ENCODE measurements around the gene KRTAP1-3. TPM values are rescaled to one million over a fixed set of nuclear protein-coding genes. Genes with fewer than 3 reads are reported as not detected.

KRTAP1-3 gene
- total RNA-seq, 1 experiment from 2014 or later, result not detected

GRCh38 chr17:41020336-41020735, 14.3 kb downstream of the KRTAP1-3 start:
- Histone ChIP-seq H3K4me3 (no peak overlapping the region), H3K27me3 (ENCODE audit: insufficient read depth, low read depth) (no peaks in the 10 kb centered on the region), H3F3A (ENCODE audit: insufficient read depth, low read depth) (peaks cover 19% of the 10 kb centered on the region), H2AFZ (no peak overlapping the region), H4K20me1 (ENCODE audit: insufficient read depth) (no peaks in the 10 kb centered on the region), H3K79me2 (ENCODE audit: low read depth) (no peaks in the 10 kb centered on the region), H3K4me2 (peak overlapping the region; percentile 5), H3K36me3 (ENCODE audit: low read depth) (no peaks in the 10 kb centered on the region), H3K4me1 (replicated peaks; ENCODE audit: insufficient read depth) (peaks cover 30% of the 10 kb centered on the region), H3K9me2 (ENCODE audit: insufficient read depth) (no peaks in the 10 kb centered on the region), H3K9me3 (ENCODE audit: insufficient read depth, low read depth) (peaks cover 13% of the 10 kb centered on the region; the same call in 1 of the 2 replicates), H3K27ac (peak overlapping the region; percentile 46; the same call in 1 of the 2 replicates)
- ChIA-PET CTCF (interaction anchor here (0.7 kb wide), 1 partner anchor 32 kb away, joined by 3 read pairs; no protein-coding TSS in a partner anchor), POLR2A (ENCODE audit: unreplicated experiment) (interaction anchor here (0.5 to 0.7 kb wide), 2 partner anchors 16 to 484 kb away, joined by 3 read pairs; no protein-coding TSS in a partner anchor)
- TF ChIP-seq CTCF (conservative IDR thresholded peaks at IDR 0.05) (no peak), EZH2 (IDR thresholded peaks at IDR 0.05; ENCODE audit: low read depth) (no peak)
- intact Hi-C loops (cut with micrococcal nuclease; ENCODE audit: unreplicated experiment), result loop anchor here (2.0 kb wide), 1 partner anchor 62 kb away; no protein-coding TSS in a partner anchor
- no TSS peak for BruUV-seq (replicated peaks)
- DNase-seq, result peak; percentile 34 to 90

GRCh38 chr17:41019415-41019814, 15.3 kb downstream of the KRTAP1-3 start:
- H3K4me2 ChIP-seq, result no peak overlapping the region
- ChIA-PET POLR2A (ENCODE audit: unreplicated experiment) (no interaction called here), CTCF (no interaction called here)
- no peak overlapping the region for H3K4me3 ChIP-seq
- no peak for DNase-seq
- no peaks in the 10 kb centered on the region for H3K9me2 ChIP-seq (ENCODE audit: insufficient read depth)
- no peaks in the 10 kb centered on the region for H3K79me2 ChIP-seq (ENCODE audit: low read depth)
- no peaks in the 10 kb centered on the region for H3K27me3 ChIP-seq (ENCODE audit: insufficient read depth, low read depth)
- no peaks in the 10 kb centered on the region for H4K20me1 ChIP-seq (ENCODE audit: insufficient read depth)
- H3K27ac ChIP-seq, result no peak overlapping the region
- no peaks in the 10 kb centered on the region for H3K36me3 ChIP-seq (ENCODE audit: low read depth)
- no peak for TF ChIP-seq CTCF (conservative IDR thresholded peaks at IDR 0.05)
- no TSS peak for BruUV-seq (replicated peaks)
- H2AFZ ChIP-seq, result no peak overlapping the region
- peaks cover 13% of the 10 kb centered on the region; the same call in 1 of the 2 replicates for H3K9me3 ChIP-seq (ENCODE audit: insufficient read depth, low read depth)
- intact Hi-C loops (cut with micrococcal nuclease; ENCODE audit: unreplicated experiment), result no loop called here
- H3K4me1 ChIP-seq (replicated peaks; ENCODE audit: insufficient read depth), result peaks cover 39% of the 10 kb centered on the region
- H3F3A ChIP-seq (ENCODE audit: insufficient read depth, low read depth), result peaks cover 19% of the 10 kb centered on the region

GRCh38 chr17:41018541-41018940, 16.1 kb downstream of the KRTAP1-3 start:
- peaks cover 48% of the 10 kb centered on the region for H3K4me1 ChIP-seq (replicated peaks; ENCODE audit: insufficient read depth)
- peaks cover 27% of the 10 kb centered on the region for H3F3A ChIP-seq (ENCODE audit: insufficient read depth, low read depth)
- no peak overlapping the region for H2AFZ ChIP-seq
- peaks cover 8% of the 10 kb centered on the region; the same call in 1 of the 2 replicates for H3K9me3 ChIP-seq (ENCODE audit: insufficient read depth, low read depth)
- H3K27me3 ChIP-seq (ENCODE audit: insufficient read depth, low read depth), result no peaks in the 10 kb centered on the region
- no peaks in the 10 kb centered on the region for H3K9me2 ChIP-seq (ENCODE audit: insufficient read depth)
- TF ChIP-seq EZH2 (IDR thresholded peaks at IDR 0.05; ENCODE audit: low read depth) (no peak), CTCF (conservative IDR thresholded peaks at IDR 0.05) (no peak)
- BruUV-seq (replicated peaks), result no TSS peak
- no peak overlapping the region for H3K4me3 ChIP-seq
- ChIA-PET POLR2A (ENCODE audit: unreplicated experiment) (no interaction called here), CTCF (no interaction called here)
- H4K20me1 ChIP-seq (ENCODE audit: insufficient read depth), result no peaks in the 10 kb centered on the region
- H3K36me3 ChIP-seq (ENCODE audit: low read depth), result no peaks in the 10 kb centered on the region
- DNase-seq, result no peak
- H3K79me2 ChIP-seq (ENCODE audit: low read depth), result no peaks in the 10 kb centered on the region
- intact Hi-C loops (cut with micrococcal nuclease; ENCODE audit: unreplicated experiment), result no loop called here
- H3K27ac ChIP-seq, result no peak overlapping the region
- no peak overlapping the region for H3K4me2 ChIP-seq

All from PC-9 (cell line).